Body of pancreas (tissue), 4 donors: ENCODE results near the gene RAB17.

Source experiments
- CTCF ChIP-seq, 7 experiments: fragments of 450-650 bp in 4 of 7; fragments of 200-600 bp in 3 of 7; sonication (generic) in 3 of 7; IDR thresholded peaks; one replicate each; pipeline ENCODE4 v1.5.1; 2016 to 2019; ENCODE audit warnings: antibody characterized with exemption in 7 of 7
- POLR2A ChIP-seq, 3 donors: fragments of 450-650 bp; IDR thresholded peaks; one replicate each; pipeline ENCODE4 v1.6.1; 2016; ENCODE audit warnings: antibody characterized with exemption in 3 of 3, mild to moderate bottlenecking in 2 of 3

- TF ChIP-seq CTCF (IDR thresholded peaks at IDR 0.05) = no peak
- TF ChIP-seq POLR2A (IDR thresholded peaks at IDR 0.05) = no peak
Measured at GRCh38 chr2:237628247-237629187, 38.0 kb upstream of the RAB17 start.
